K562 treated with DMSO at 1 percent for 48 hours (cell line): ENCODE measurements around the gene ENC1. TPM values are rescaled to one million over a fixed set of nuclear protein-coding genes. Genes with fewer than 3 reads are reported as not detected.

ENCODE experiments used
- total RNA-seq: library from RNA; unstranded; fragments of 300-600 nt; gene quantifications from 2 replicates; pipeline ENCODE4 v1.2.3, GENCODE V29; 2022; ENCODE audit warnings: low replicate concordance; ENCODE audit errors: extremely low read depth

Gene ENC1, protein sequence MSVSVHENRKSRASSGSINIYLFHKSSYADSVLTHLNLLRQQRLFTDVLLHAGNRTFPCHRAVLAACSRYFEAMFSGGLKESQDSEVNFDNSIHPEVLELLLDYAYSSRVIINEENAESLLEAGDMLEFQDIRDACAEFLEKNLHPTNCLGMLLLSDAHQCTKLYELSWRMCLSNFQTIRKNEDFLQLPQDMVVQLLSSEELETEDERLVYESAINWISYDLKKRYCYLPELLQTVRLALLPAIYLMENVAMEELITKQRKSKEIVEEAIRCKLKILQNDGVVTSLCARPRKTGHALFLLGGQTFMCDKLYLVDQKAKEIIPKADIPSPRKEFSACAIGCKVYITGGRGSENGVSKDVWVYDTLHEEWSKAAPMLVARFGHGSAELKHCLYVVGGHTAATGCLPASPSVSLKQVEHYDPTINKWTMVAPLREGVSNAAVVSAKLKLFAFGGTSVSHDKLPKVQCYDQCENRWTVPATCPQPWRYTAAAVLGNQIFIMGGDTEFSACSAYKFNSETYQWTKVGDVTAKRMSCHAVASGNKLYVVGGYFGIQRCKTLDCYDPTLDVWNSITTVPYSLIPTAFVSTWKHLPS
- total RNA-seq = not detected in 2 replicates

DNA sequence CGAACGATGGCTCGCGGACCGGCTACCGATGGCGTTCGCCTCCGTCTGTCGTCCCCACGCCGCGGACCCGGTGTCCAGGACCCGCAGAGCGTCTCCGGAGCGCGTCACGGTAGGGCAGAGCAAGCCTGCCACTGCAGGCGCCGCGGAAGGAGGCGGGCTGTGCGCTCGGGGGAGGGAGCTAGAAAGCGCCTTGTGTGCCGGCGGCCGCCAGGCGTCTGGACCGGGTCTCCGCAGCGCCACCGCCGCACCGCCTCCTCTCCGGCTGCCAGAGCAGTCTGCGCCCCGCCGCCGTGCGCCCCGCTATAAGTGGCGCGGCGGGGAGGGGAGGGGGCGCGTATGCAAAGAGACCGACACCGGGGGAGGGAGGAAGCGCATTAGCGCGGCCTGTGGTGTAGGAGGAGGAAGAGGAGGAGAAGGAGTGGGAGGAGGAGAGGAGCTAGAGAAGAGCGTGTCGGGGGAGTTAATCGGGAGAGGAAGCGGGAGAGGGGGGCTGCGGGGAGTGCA, at the start of gene ENC1:
Gene ENC1 (minus strand): TSS at position 279 of the 504 bp plus-strand sequence. CDS start 4,243 bp downstream, outside the sequence.

DNA sequence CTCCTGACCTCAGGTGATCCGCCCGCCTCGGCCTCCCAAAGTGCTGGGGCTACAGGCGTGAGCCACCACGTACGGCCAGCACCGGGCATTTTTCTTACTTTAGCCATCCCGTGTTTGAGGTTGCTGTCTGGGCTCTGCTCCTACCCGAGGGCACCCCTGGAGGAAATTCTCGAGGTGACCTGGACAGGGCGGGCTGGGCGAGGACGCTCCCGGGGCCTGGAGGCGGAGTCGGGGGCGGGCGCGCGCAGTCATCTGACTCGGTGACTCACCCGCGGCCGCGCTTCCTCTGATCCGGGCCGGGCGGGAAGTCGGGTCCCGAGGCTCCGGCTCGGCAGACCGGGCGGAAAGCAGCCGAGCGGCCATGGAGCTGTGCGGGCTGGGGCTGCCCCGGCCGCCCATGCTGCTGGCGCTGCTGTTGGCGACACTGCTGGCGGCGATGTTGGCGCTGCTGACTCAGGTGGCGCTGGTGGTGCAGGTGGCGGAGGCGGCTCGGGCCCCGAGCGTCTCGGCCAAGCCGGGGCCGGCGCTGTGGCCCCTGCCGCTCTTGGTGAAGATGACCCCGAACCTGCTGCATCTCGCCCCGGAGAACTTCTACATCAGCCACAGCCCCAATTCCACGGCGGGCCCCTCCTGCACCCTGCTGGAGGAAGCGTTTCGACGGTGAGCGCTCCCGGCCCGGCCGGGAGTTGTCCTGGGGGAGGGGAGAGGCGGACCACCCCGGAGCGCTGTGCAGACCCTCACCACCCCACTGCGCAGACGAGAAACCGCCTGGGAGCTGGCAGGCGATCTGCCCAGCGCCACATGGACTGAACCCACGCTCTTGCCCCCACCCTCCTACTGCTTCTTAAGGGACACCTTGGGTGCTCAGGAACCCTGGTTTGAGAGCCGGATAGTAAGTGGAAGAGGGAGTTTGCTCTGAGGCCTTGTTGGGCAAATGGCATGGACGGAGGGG, 44.6 kb upstream of the ENC1 start, which contains the start of gene HEXB:
Gene HEXB (plus strand): TSS at position 334 of the 952 bp plus-strand sequence. CDS start 28 bp downstream, at position 362.

Other genes starting within 250 kb of the ENC1 start
- not detected in 2 replicates for gene HEXB, start 44.5 kb upstream of the ENC1 start, total RNA-seq
- gene GFM2, start 126.4 kb upstream of the ENC1 start, total RNA-seq = not detected in 2 replicates
- not detected in 2 replicates for gene NSA2, start 126.5 kb upstream of the ENC1 start, total RNA-seq
- gene FAM169A, start 225.7 kb upstream of the ENC1 start, total RNA-seq = not detected in 2 replicates